ENCODE data around the gene SORCS2. TPM values are rescaled to one million over a fixed set of nuclear protein-coding genes. Genes with fewer than 3 reads are reported as not detected.

Gene SORCS2
- total and polyA plus RNA-seq, 2 of the 8 experiments (the other 6 are each of a cell fraction or from before 2014, with no cell fraction given) = 0.36 to 1.8 TPM

DNA sequence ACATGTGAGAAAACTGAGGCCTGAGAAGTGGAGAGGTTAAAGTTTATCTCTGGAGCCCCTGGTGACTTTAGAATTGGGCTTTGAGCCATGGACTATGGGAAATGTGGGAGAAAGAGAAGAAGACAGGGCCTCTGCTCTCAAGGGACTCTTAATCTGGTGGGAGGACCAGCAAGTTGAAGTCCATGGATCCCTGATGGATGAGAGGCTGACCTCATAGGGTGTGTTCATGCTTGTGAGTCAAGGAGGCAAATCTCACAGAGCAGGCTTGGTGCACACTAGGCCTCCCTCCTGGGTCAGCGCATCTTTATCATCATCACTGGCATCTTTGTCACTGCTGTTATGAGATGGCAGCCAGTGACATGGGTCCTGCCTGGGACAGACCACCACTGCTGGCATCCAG is 535.4 kb downstream of the SORCS2 start:
- no peak overlapping the region for H3K18ac ChIP-seq (ENCODE audit: extremely low read depth, low read length)
- no peak overlapping the region for H3K27ac ChIP-seq (ENCODE audit: low read depth, low read length)
- no peak overlapping the region for H2BK20ac ChIP-seq (ENCODE audit: low read length)
- WGBS, 2 experiments (ENCODE audit: extremely low coverage in 1 of 2, insufficient coverage in 1 of 2, insufficient read length in 1 of 2, insufficient replicate concordance in 2 of 2, low coverage in 1 of 2, low lambda C conversion rate in 2 of 2, missing lambda C conversion rate in 1 of 2) = 92% methylated on average over 1 of the region's 1 CpG; no CpG with 5 or more reads in 1 of the 2 experiments
- H4K20me1 ChIP-seq (replicated peaks in 1 of 2; ENCODE audit: control insufficient read depth in 1 of 2, insufficient read depth in 2 of 2, low read length in 2 of 2) = peaks cover 0 to 6% of the 10 kb centered on the region in 2 experiments
- H2AK5ac ChIP-seq (ENCODE audit: low read depth, low read length) = no peak overlapping the region
- DNase-seq (ENCODE audit: low read depth in 1 of 2, low spot score in 2 of 2) (no peak), FAIRE-seq (no peak)
- no peaks in the 10 kb centered on the region for H3K79me1 ChIP-seq (ENCODE audit: low read depth, low read length)
- CTCF ChIA-PET (ENCODE audit: partially characterized antibody) = interaction anchor here (0.9 to 1.6 kb wide), 3 partner anchors 12 to 23 kb away, joined by 3 to 4 read pairs (median 3); no protein-coding TSS in a partner anchor
- H2BK12ac ChIP-seq (ENCODE audit: low read depth, low read length) = no peak overlapping the region
- H3K9ac ChIP-seq (replicated peaks in 1 of 4; ENCODE audit: extremely low read depth in 1 of 4, low read depth in 3 of 4, low read length in 3 of 4) = no peak overlapping the region; a peak in 1 of 7 replicates
- POLR2A ChIA-PET (ENCODE audit: partially characterized antibody) = no interaction called here
- H3K56ac ChIP-seq (replicated peaks; ENCODE audit: insufficient read length, low read depth, low read length) = no peak overlapping the region
- no peak overlapping the region for H3K4me2 ChIP-seq (ENCODE audit: insufficient read depth in 1 of 2, low read depth in 2 of 2, low read length in 2 of 2)
- no peak overlapping the region for H2AFZ ChIP-seq (ENCODE audit: low read length)
- H2BK15ac ChIP-seq (ENCODE audit: low read length) = no peak overlapping the region
- no peak overlapping the region for H3K14ac ChIP-seq (ENCODE audit: insufficient read length)
- no peak overlapping the region for H3K4me3 ChIP-seq (ENCODE audit: extremely low read depth in 1 of 4, insufficient read depth in 2 of 4, low read depth in 3 of 4, low read length in 4 of 4)
- no peaks in the 10 kb centered on the region for H3K27me3 ChIP-seq (replicated peaks in 1 of 4; ENCODE audit: control insufficient read depth in 3 of 4, extremely low read depth in 1 of 4, insufficient read depth in 3 of 4, low read length in 3 of 4)
- no peak overlapping the region for H4K91ac ChIP-seq (replicated peaks; ENCODE audit: insufficient read length, low read length)
- no peak overlapping the region for H4K8ac ChIP-seq (ENCODE audit: extremely low read depth, insufficient read depth, low read length)
- H2BK5ac ChIP-seq (ENCODE audit: low read depth, low read length) = no peak overlapping the region
- H3K4me1 ChIP-seq (replicated peaks in 1 of 4; ENCODE audit: control insufficient read depth in 3 of 4, insufficient read depth in 4 of 4, low read length in 3 of 4) = no peaks in the 10 kb centered on the region
- H3K23ac ChIP-seq (ENCODE audit: insufficient read length) = no peak overlapping the region
- peaks cover 10% of the 10 kb centered on the region; the same call in 1 of the 2 replicates for H3K23me2 ChIP-seq (ENCODE audit: low read depth, low read length)
- TF ChIP-seq CBX8 (IDR thresholded peaks at IDR 0.05; ENCODE audit: borderline replicate concordance, low read depth, low read length) (no peak), RBBP5 (IDR thresholded peaks at IDR 0.05; ENCODE audit: borderline replicate concordance, low read depth, low read length) (no peak), TAF7 (optimal IDR thresholded peaks at IDR 0.05; ENCODE audit: borderline replicate concordance, low read depth, low read length) (no peak), YY1 (IDR thresholded peaks at IDR 0.05; ENCODE audit: low read depth, low read length) (no peak), BCL11A (IDR thresholded peaks at IDR 0.05; ENCODE audit: low read depth in 2 of 2, low read length in 2 of 2) (no peak), TAF1 (IDR thresholded peaks at IDR 0.05; ENCODE audit: low read depth, low read length) (no peak), PHF8 (conservative IDR thresholded peaks at IDR 0.05; ENCODE audit: low read depth, low read length) (no peak), CEBPB (IDR thresholded peaks at IDR 0.05; ENCODE audit: low read depth, low read length) (no peak), FOSL1 (IDR thresholded peaks at IDR 0.05; ENCODE audit: insufficient read depth, low read depth, low read length) (no peak), SP1 (IDR thresholded peaks at IDR 0.05; ENCODE audit: low read depth, low read length) (no peak), KDM1A (IDR thresholded peaks at IDR 0.05; ENCODE audit: borderline replicate concordance, low read length) (no peak), RXRA (IDR thresholded peaks at IDR 0.05; ENCODE audit: insufficient read depth, low read depth, low read length) (no peak), GTF2F1 (IDR thresholded peaks at IDR 0.05; ENCODE audit: borderline replicate concordance, low read depth, low read length) (no peak), EGR1 (IDR thresholded peaks at IDR 0.05; ENCODE audit: borderline replicate concordance, low read depth, low read length) (no peak)
- TF ChIP-seq, protein P1, sequence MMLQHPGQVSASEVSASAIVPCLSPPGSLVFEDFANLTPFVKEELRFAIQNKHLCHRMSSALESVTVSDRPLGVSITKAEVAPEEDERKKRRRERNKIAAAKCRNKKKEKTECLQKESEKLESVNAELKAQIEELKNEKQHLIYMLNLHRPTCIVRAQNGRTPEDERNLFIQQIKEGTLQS (IDR thresholded peaks at IDR 0.05; ENCODE audit: insufficient read depth, low read depth, low read length) = no peak
- no peak overlapping the region for H3K4ac ChIP-seq (replicated peaks; ENCODE audit: insufficient read length, low read depth, low read length)
- H3K36me3 ChIP-seq (ENCODE audit: control insufficient read depth in 2 of 4, insufficient read depth in 4 of 4, low read length in 3 of 4) = no peaks in the 10 kb centered on the region
- no peaks in the 10 kb centered on the region for H3K79me2 ChIP-seq (ENCODE audit: control insufficient read depth in 1 of 2, insufficient read depth in 2 of 2, low read length in 2 of 2)
- H4K5ac ChIP-seq (ENCODE audit: insufficient read length, low read depth, low read length) = no peak overlapping the region
- no peaks in the 10 kb centered on the region for H3K9me3 ChIP-seq (ENCODE audit: insufficient read depth in 2 of 2, low read depth in 1 of 2, low read length in 1 of 2)
- H2BK120ac ChIP-seq (replicated peaks; ENCODE audit: low read depth, low read length) = no peak overlapping the region
